GM21528 (cell line): Measurements from ENCODE around the gene CEP131.

Experiments used
- ATAC-seq: cut with Tn5 transposase; IDR thresholded peaks from one replicate; pipeline ENCODE4 v1.9.1; 2021; ENCODE audit warnings: mild to moderate bottlenecking, moderate library complexity; ENCODE audit not compliant: unreplicated experiment, low FRiP score

Gene CEP131

GRCh38 chr17:81171941-81172340 is 50.8 kb downstream of the CEP131 start:
- no peak for ATAC-seq

DNA sequence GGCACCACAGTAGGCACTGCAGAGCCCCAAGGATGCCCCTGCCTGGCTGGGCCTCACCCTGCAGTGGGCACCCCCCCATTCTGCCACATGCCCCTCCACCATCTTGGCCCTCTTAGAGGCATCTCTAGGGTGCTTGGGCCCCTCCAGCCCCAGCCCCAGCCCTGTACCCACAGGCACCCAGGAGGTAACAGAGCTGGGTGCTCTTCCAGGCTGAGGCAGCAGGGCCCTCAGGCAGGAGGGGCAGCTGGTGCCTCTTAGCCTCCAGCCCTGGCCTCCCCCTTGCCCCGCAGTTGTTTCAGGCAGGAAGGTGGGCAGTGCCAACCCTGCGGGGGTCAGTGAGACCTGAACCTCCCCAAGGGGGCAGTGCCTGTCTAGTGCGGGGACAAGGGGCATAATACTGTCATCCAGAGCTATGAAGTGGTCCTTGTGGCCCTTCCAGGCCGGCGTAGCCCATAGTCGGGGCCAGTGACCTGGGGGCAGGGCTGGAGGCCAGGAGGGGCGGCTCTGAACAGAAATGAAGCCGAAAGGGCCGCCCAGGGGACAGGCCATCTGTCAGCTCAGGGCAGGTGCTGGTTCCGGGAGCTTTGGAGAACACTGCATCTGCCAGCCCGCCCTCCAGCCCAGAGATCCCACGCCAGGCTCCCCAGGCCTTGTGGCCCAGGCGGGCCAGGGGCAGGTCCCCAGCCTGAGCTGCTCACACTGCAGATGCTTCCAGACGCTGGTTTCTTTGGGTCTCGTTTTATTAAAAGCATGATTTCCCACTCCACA is 51.9 kb downstream of the CEP131 start:
- no peak for ATAC-seq

- ATAC-seq: no peak
Measured at GRCh38 chr17:81169870-81170309, 52.9 kb downstream of the CEP131 start.

DNA sequence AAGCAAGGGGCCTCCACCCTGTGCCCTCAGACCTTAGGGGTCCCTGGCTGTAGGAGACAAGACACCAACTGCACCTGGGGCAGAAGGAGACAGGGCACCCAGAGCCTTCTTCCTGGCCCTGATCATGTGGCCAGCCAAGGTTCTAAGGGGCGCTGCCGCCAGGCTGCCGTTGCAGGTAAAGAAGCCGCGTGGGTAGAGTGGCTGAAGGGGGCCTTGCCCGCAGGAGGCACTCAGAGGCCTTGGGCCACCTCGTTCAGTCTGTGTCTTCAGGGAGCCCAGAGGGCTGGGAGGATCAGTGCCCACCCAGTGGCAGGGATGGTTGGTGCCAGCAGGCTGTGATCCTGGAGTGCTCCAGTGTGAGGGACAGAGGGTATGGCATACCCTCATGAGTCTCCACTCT is 55.1 kb downstream of the CEP131 start:
- no peak for ATAC-seq

GRCh38 chr17:81167194-81167524 is 55.6 kb downstream of the CEP131 start:
- ATAC-seq: no peak

GRCh38 chr17:81166033-81166492 is 56.7 kb downstream of the CEP131 start, which contains the start of gene AATK:
Gene AATK (minus strand): TSS chr17:81166221. CDS start chr17:81165992, 229 bp downstream.
- no peak for ATAC-seq

- ATAC-seq: no peak
Measured at GRCh38 chr17:81165246-81166032, 57.3 kb downstream of the CEP131 start, which contains the start of gene PVALEF. Gene PVALEF (plus strand): TSS chr17:81165507. CDS start chr17:81181227, 15,720 bp downstream.

DNA sequence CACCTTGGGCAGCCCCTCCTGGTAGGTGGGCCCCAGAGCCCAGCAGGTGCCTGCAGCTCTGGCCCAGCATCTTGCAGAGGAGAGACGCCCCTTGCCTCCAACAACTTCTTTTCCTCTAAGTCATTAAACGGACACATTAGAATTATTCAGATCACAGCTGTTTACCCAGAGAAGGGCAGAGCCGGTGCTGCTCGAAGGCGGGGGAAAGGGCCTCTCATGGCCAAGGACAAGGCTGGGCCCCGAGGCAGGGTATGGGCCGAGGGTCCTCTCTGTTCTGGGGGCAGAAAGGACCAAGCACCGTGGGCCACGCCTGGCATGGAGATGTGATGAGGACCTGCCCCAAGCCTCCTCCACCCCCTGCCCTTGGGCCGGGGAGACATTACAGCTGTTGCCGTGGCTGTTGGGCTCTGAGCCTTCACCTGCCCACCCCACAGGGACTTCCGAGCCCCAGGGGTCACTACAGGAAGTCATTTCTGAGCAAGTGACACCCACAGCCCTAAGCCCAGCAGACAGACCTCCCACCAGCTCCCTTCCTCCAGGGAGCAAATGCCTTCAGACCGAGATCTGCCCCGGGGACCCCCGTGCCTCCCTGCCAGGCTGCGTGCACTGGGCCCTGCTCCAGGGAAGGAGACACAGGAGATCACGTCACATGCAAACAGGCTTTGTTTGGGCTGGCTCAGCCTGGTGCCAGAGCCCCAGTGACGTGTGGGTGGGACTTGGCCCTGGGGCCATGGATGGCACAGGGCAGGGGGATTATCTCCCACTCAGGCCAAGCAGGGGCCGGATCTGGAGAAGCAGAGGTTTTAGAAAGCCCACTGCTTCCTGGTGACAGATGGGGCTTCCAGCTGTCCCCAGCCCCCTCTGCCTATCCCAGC is 58.2 kb downstream of the CEP131 start:
- no peak for ATAC-seq

GRCh38 chr17:81163703-81164370 is 58.9 kb downstream of the CEP131 start:
- ATAC-seq: no peak

- no peak for ATAC-seq
Measured at GRCh38 chr17:81163051-81163695, 59.6 kb downstream of the CEP131 start.

DNA sequence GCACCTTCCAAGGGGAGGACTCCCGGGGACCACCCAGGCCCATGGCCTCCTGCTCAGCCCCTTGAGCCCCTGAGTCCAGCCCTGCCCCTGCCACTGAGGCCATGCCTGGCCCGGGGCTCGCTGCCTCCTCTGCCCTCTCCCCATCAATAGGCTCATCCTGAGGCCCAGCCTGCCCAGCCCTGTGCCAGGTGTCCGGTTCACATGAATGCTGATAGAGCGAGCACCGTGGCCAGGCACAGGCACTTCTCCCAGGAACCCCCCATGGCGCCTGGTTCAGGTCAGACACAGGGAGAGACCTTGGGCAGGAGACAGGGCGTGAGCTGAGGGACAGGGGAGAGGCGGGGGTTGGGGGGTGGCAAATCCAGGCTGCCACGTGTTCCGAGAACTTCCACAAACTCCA is 60.3 kb downstream of the CEP131 start:
- no peak for ATAC-seq

DNA sequence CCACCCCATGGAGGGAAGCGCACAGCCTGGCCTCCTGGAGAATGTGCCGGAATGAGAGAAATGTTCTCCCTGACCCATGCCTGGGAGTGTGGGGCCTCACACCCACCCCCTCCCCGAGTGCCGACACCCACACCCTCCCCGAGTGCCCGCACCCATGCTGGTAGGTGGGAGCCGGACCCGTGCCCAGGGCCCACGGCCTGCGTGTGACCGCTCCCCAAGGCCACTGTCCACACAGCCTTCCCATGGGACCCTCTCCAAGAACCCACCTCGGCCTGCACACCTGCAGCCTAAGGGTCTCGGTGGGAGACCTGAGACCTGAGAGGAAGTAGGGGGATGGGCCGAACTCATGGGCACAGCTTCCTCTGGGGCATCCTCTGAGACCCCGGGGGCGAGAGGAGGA is 60.8 kb downstream of the CEP131 start:
- ATAC-seq: no peak

DNA sequence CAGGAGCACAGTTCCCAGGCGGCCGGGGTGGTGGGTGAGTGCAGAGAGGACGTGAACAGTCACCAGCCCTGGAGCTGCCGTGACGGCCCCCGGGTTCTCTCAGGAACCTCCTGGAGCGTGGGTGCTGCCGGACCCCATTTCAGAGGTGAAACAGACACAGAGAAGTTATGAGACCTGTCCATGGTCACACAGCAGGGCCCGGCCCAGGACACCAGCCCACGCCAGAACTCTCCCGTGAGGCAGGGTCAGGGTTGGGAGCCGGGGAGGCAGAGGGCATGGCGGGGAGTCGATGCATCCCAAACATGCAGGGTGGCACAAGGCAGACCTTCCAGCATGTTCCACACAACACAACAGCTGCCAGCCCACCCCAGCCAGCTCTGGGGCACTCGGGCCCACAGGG is 61.2 kb downstream of the CEP131 start:
- ATAC-seq: no peak

DNA sequence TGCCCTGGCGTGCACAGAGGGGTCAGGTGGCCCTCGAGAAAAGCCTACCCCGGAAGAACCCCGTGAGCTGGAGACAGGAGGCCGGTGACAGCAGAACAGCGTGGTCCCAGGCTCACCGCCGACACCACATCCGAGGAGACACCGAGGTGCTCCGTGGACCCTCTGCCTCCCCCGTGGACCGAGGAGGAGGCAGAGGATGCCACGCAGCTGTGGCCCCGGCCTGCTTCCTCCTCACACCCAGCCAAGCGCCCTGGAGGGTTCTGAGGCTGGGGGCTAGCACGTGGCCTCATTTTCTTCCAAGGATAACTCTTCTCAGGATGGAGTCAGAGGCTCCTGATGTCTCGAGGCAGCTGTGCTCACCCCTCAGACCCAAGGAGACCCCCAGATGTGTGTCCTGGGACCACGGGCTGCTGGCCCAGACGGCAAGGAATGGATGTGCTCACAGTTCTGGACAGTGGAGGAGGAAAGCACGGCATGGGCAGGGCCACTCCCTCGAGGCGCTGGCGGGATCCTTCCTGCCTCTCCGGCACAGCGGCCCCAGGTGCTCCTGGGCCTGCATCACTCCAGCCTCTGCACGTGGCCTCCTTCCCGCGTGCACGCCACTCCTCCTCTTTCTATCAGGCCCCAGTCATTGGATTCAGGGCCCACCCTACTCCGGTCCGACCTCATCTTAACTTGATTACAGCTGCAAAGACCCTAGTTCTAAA is 61.9 kb downstream of the CEP131 start:
- no peak for ATAC-seq

- ATAC-seq: no peak
Measured at GRCh38 chr17:81160306-81160705, 62.5 kb downstream of the CEP131 start.

- no peak for ATAC-seq
Measured at GRCh38 chr17:81159611-81160265, 63.0 kb downstream of the CEP131 start.

DNA sequence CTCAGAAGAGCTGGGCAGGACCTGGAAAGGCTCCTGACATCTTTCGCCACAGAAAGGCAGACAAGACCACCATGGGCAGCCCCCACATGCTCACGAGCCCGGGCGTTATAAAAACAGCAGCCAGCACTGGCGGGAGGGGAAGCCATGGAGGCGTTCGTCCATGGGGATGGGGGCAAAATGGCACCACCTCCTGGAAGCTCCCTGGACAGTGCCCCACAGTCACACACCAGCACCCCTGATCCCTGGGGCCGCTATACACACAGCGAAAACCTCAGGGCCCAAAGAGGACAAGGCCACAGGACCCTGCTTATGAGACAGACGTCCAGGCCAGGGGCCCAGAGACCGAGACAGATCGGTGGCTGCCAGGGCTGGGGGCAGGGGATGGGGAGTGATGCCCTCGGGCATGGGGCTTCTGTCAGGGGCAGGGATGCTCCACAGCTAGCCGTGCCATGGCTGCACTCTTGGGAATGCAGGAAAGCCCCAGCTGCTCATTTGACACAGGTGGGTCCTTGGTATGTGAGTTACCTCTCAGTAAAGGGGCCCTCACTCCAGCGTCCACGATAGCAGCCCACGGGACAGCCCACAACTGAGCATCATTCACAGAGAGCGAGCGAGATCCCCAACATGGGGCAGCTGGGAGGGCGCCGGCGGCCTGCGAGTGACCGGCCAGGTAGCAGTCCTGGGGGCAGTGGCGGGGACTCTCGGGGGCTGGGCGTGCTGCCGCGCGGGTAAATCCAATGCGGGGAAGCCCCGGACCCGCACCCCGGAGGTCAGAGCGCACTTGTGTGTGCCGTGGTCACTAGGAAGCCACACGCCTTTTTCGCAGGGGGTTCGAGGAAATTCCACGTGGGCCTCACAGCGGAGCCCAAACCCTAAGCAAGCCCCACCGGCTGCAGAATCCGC is 63.8 kb downstream of the CEP131 start:
- no peak for ATAC-seq
